A673 (cell line): ENCODE data around the gene TFG. TPM values are rescaled to one million over a fixed set of nuclear protein-coding genes. Genes with fewer than 3 reads are reported as not detected.

Experiments
- BruUV-seq: library from RNA; stranded (reverse); fragments of 400-500 nt; replicated peaks from 2 replicates; lab custom pipeline; 2021; lab: Mats Ljungman, UMichigan
- CTCF ChIA-PET: fragments of 300-600 bp; sonication (Branson Sonifier 250); formaldehyde crosslinking; loops from one replicate; lab custom pipeline; 2022; ENCODE audit warnings: antibody characterized with exemption; lab: Charles Lee
- POLR2A ChIA-PET: fragments of 300-600 bp; sonication (Branson Sonifier 250); formaldehyde crosslinking; loops from one replicate; lab custom pipeline; 2022; ENCODE audit warnings: antibody characterized with exemption; ENCODE audit not compliant: low non-redundant PET; lab: Charles Lee
- DNase-seq: peaks from one replicate; pipeline ENCODE4 v3.0.0-alpha.2; 2015; ENCODE audit warnings: low spot score
- H3K27ac ChIP-seq: fragments of 200-600 bp; sonication (generic); 2 replicates; pipeline ENCODE4 v1.5.1; 2016; ENCODE audit warnings: mixed run types, low read depth, mild to moderate bottlenecking, mixed read lengths, antibody characterized with exemption, low read length; ENCODE audit not compliant: poor library complexity, severe bottlenecking
- H3K27me3 ChIP-seq: fragments of 200-600 bp; sonication (generic); replicated peaks from 2 replicates; pipeline ENCODE4 v1.6.1; 2017; ENCODE audit warnings: mixed run types, low read depth, mild to moderate bottlenecking, mixed read lengths, antibody characterized with exemption, low read length; ENCODE audit not compliant: insufficient read depth, poor library complexity
- H3K36me3 ChIP-seq: fragments of 200-600 bp; sonication (generic); 2 replicates; pipeline ENCODE4 v1.6.1; 2016; ENCODE audit warnings: mixed run types, mild to moderate bottlenecking, mixed read lengths, antibody characterized with exemption, low read length; ENCODE audit not compliant: insufficient read depth, poor library complexity, severe bottlenecking
- H3K4me1 ChIP-seq: fragments of 200-600 bp; sonication (generic); 2 replicates; pipeline ENCODE4 v1.6.1; 2017; ENCODE audit warnings: mixed run types, mild to moderate bottlenecking, mixed read lengths, antibody characterized with exemption, low read length; ENCODE audit not compliant: insufficient read depth, poor library complexity, severe bottlenecking
- H3K4me3 ChIP-seq: fragments of 200-600 bp; sonication (generic); 2 replicates; pipeline ENCODE4 v1.5.1; 2016; ENCODE audit warnings: low read depth, mixed run types, mild to moderate bottlenecking, mixed read lengths, low read length; ENCODE audit not compliant: poor library complexity, severe bottlenecking
- H3K9me3 ChIP-seq: fragments of 200-600 bp; sonication (generic); 2 replicates; pipeline ENCODE4 v1.6.1; 2016; ENCODE audit warnings: mixed run types, low read depth, mild to moderate bottlenecking, mixed read lengths, antibody characterized with exemption, low read length; ENCODE audit not compliant: poor library complexity, severe bottlenecking
- EZH2 ChIP-seq: fragments of 200-600 bp; sonication (generic); IDR thresholded peaks from 2 replicates; pipeline ENCODE4 v1.6.1; 2017; ENCODE audit warnings: borderline replicate concordance, low read depth, mild to moderate bottlenecking, mixed read lengths, antibody characterized with exemption, low read length; ENCODE audit not compliant: poor library complexity, severe bottlenecking
- intact Hi-C: fragments of 100-400 bp; cut with micrococcal nuclease; formaldehyde crosslinking; loops from one replicate; pipeline ENCODE4 v1.10.0; 2022; ENCODE audit not compliant: unreplicated experiment
- total RNA-seq: library from RNA; stranded (reverse); gene quantifications from 2 replicates; pipeline ENCODE4 v1.2.3, GENCODE V29; 2021
- TF ChIP-seq, protein P1 (sequence below): fragments of 300-800, 200-600 bp; sonication (generic); conservative IDR thresholded peaks from 2 replicates; pipeline ENCODE4 v1.5.1; 2017; ENCODE audit warnings: low read depth, mild to moderate bottlenecking, antibody characterized with exemption, low read length, moderate library complexity, mixed read lengths

The TFG gene
- total RNA-seq, 1 experiment from 2014 or later = 157 TPM

DNA sequence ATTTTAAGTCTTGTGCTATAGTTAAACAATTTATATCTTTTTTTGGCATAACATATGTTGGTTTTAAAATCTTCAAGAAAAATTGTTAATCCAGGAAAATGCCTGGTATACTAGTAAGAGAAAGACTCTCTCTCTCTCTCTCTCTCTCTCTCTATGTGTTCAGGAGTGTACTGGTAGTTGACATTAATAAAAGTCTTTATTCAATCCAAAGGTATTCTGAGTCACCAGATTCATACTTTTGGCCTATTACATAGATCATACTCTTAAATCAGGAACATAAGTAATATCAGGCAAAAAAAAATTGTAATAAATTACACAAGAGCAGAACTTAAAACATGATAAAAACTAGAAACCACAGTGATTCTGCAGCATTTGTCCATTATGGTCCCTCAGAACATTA, 70.2 kb downstream of the TFG start:
- H3K9me3 ChIP-seq = no peaks in the 10 kb centered on the region
- no peaks in the 10 kb centered on the region for H3K4me1 ChIP-seq
- H3K4me3 ChIP-seq = no peak overlapping the region
- BruUV-seq = no TSS peak
- POLR2A ChIA-PET = no interaction called here
- DNase-seq = no peak
- TF ChIP-seq, protein P1, sequence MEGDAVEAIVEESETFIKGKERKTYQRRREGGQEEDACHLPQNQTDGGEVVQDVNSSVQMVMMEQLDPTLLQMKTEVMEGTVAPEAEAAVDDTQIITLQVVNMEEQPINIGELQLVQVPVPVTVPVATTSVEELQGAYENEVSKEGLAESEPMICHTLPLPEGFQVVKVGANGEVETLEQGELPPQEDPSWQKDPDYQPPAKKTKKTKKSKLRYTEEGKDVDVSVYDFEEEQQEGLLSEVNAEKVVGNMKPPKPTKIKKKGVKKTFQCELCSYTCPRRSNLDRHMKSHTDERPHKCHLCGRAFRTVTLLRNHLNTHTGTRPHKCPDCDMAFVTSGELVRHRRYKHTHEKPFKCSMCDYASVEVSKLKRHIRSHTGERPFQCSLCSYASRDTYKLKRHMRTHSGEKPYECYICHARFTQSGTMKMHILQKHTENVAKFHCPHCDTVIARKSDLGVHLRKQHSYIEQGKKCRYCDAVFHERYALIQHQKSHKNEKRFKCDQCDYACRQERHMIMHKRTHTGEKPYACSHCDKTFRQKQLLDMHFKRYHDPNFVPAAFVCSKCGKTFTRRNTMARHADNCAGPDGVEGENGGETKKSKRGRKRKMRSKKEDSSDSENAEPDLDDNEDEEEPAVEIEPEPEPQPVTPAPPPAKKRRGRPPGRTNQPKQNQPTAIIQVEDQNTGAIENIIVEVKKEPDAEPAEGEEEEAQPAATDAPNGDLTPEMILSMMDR = no peak
- no peak for TF ChIP-seq EZH2
- no peaks in the 10 kb centered on the region for H3K27me3 ChIP-seq
- CTCF ChIA-PET = no interaction called here
- intact Hi-C loops = no loop called here
- H3K27ac ChIP-seq = no peak overlapping the region
- no peaks in the 10 kb centered on the region for H3K36me3 ChIP-seq

DNA sequence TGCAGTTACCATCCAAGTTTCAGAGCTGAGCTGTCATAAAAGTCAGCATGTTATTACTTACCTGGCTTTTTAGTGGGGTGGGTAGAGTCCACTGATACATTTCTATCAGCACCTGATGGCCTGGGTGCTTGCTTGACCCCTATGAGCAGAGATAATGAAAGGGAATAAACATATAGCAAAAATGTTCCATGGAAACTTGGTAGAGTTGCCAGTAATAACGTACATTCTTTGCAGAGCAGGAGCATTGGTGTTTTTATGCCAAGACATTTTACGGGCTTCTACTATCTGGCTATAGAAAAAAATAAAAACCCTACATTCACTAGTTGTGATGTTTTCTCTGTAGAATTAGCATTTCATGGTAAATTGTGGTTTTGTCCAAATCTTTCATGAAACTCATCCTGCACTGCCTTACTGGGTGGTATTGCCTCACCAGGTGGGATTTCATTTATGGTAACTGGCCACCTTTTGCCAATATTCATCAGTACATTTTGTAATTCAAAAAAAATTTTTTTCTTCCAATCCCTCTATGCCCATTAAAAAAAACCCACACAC, 70.9 kb downstream of the TFG start:
- POLR2A ChIA-PET = no interaction called here
- no peak for DNase-seq
- H3K27me3 ChIP-seq = no peaks in the 10 kb centered on the region
- TF ChIP-seq, protein P1 = no peak
- no peak for TF ChIP-seq EZH2
- CTCF ChIA-PET = no interaction called here
- H3K36me3 ChIP-seq = no peaks in the 10 kb centered on the region
- no peaks in the 10 kb centered on the region for H3K9me3 ChIP-seq
- no peak overlapping the region for H3K27ac ChIP-seq
- no TSS peak for BruUV-seq
- no peaks in the 10 kb centered on the region for H3K4me1 ChIP-seq
- H3K4me3 ChIP-seq = no peak overlapping the region
- intact Hi-C loops = no loop called here

DNA sequence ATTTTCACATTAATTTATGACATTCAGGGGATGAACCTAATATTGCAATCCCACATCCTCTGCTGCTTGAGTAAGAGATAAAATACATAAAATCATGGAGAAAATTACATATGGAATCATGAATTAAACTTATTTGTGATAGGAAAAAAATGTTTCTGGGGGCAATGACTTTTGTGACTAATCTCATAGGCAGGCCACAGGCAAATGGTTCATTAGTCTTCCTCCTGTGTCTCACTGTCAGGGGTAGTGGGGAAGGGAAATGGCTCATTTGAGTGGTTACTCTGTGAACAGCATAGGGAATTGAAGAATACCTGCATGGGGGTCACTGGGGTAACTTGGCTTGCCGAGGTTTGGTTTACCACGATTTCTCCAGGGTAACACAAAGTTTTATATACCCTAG, 72.0 kb downstream of the TFG start:
- Histone ChIP-seq H3K27me3 (no peaks in the 10 kb centered on the region), H3K27ac (no peak overlapping the region), H3K4me3 (no peak overlapping the region), H3K9me3 (no peaks in the 10 kb centered on the region), H3K36me3 (no peaks in the 10 kb centered on the region), H3K4me1 (no peaks in the 10 kb centered on the region)
- intact Hi-C loops = no loop called here
- DNase-seq = no peak
- CTCF ChIA-PET = no interaction called here
- BruUV-seq = no TSS peak
- TF ChIP-seq EZH2 = no peak
- TF ChIP-seq, protein P1 = no peak
- POLR2A ChIA-PET = no interaction called here
